ENCODE data around the gene IFITM1.
A peak's percentile ranks its signal among the peaks of the same experiment; 100 is the strongest.
"Not testable (repeated sequence)": the region's sequence is repeated elsewhere in the genome, so short reads cannot be mapped to it uniquely, and the experiment has no call there.

The IFITM1 gene

GRCh38 chr11:313787-314553 is at the start of gene IFITM1:
IFITM1 (plus strand) TSS chr11:314040; CDS start chr11:314171, 131 bp downstream.
- DNase-seq = peak in 2 of 4 experiments; percentile 55 to 57

DNA sequence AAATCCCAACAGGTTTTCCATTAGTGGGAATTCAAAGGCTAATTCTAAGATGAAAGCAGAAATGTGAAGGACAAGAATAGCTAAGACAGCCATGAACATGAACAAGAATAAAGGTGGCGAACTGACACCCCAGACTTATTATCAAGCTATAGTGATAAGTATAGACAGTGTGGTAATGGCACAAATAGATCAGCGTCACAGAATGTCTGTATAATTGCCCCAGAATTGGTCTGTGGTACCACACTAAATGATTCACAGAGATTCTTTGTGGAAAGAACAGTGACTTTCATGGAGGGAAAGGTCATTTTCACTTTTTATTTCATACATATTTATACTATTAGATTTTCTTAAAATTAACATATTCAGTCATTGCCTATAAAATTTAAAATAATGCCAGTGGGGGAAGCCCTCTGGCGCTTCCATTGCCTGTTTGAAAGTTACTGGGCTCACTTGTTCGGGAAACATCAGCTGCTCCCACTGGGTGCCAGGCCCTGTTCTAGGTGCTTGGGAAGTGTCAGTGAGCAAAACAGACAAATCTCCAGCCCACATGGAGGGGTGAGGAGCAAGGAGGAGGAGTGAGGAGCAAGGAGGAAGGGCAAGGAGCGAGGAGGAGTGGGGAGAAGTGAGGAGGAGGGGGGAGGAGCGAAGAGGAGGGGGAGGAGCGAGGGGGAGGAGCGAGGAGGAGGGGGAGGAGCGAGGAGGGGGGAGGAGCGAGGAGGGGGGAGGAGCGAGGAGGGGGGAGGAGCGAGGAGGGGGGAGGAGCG is 47.0 kb upstream of the IFITM1 start:
- no peak for DNase-seq

DNA sequence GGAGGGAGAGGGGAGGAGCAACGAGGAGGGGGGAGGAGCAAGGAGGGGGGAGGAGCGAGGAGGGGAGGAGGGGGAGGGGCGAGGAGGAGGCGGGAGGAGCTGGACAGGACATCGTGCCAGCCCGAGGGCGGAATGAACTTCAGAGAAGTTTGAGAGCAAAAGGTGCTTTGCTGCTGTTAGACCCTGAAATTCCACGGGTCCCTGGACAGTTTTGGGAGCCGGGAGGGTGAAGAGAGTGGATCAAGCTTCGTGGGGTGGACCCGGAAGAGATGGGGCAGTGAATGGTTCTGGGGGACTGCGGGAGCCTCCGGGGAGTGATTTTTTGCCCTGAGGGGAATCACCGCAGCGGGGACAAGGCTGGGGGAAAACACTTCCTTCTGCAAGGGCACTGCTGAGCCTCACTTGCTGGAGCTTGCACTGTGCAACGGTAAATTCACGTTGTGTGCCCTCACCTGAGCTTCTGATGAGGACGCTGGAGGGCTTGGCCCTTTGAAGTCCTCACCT is 46.3 kb upstream of the IFITM1 start:
- DNase-seq = peak in 1 of 4 experiments; percentile 44

DNA sequence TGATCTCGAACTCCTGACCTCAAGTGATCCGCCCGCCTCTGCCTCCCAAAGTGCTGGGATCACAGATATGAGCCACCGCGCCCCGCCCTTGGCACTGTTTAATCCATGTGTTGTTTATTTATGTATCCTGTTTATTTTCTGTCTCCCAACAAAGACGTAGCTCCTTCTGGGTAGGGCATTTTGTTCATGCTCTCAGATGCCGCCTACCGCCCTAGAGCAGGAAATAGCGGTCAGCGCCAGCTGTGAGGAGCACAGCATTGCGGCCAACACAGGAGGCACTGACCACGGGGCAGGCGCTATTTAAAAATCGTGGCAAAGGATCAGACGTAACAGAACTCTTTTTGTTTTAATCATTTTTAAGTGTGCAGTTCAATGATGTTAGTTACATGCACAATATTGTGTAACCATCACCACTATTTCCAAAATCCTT is 45.1 kb upstream of the IFITM1 start:
- DNase-seq = not testable (repeated sequence)

GRCh38 chr11:269146-269890 is 44.5 kb upstream of the IFITM1 start:
- DNase-seq = no peak

DNA sequence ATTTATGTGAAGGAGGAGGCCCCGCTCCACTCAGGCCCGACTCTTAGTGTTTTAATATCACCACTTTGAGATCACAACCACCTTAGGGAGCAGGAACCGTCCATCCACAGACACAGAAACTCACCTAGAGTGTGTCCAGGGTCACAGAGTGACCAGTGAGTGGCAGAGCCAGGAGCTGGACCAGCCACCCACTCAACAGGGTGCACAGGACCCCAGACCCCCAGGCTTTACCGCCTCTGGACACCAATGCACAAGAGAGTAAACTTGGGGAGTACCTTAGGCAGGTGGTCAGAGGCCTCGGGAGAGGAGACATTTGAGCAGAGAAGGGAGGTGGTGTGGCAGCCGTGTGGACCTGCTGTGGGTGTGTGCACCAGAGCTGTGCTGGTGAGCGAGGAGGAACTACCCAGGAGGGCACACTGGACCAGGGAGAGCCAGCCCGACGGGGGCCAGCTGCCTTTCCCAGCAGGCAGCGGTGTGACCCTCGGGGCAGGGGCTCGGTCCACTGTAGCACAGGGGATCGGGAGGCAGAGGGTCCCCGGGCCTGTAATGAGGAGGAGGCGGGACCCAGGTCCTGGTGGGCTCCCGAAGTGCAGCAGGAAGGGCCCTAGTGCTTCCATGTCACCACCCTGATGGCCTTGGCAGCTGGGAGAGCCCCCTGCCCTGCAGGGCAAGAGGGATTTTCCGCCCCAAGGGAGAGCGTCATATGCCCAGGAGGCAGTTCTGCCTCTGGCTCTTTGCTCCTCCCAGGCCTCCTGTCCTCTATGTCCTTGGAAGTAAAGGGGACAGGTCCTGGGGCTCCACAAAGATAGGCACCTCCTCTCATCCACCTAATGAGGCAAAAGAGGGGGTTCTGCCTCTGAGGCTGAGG is 43.2 kb upstream of the IFITM1 start:
- no peak for DNase-seq

DNA sequence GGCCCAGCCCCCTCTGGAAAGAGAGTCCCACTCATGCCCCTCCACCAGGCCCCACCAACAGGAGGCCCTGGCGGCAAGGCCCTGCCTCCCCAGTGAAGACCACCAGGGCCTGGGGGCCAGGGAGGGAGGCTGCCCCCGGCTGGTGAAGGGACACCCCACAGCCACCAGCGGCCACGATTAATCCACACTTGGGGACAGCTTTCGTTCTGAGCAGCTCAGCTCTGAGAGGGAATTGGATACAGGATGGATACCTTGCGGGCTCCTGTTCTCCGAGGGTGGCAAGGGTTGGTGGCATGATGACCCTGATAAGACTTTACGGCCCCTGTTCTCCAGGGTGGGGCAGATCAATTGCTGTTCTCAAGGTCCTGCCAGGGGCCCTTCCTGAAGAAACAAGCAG is 42.5 kb upstream of the IFITM1 start:
- no peak for DNase-seq

DNA sequence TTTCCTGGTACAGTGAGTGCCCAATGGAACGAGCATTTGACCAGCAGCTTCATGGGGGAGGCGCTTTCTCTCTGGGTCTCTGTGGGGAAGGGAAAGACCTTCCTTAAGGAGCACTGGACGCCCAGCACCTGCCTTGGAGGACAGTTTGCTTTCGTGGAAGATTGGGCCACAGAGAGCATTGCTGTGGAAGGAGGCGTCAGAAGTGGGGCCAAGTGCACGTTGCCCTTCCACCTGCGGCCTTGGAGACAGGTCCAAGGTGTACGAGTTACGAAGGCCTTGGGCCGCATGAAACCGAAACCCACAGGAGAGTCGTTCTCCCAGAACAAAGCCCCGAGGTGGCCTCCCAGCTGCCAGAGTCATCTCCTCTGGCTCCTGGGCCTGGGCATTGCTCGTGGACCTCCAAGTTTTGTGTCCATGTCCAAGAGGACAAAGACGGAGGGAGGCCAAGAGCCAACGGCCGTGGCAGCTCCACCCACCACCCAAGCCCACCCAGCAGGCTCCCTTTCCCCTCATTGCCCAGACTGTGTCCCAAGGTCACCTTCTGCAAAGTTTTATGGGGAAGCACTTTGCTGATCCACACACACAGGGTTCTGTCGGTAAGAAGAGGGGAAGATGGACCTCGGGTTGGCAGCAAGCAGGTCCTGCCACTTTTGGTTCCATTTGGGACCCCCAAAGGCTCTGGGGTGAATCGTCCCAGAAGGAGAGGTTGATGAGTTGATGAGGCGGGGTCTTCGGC is 41.5 kb upstream of the IFITM1 start:
- no peak for DNase-seq

GRCh38 chr11:272931-273198 is 41.0 kb upstream of the IFITM1 start:
- no peak for DNase-seq

DNA sequence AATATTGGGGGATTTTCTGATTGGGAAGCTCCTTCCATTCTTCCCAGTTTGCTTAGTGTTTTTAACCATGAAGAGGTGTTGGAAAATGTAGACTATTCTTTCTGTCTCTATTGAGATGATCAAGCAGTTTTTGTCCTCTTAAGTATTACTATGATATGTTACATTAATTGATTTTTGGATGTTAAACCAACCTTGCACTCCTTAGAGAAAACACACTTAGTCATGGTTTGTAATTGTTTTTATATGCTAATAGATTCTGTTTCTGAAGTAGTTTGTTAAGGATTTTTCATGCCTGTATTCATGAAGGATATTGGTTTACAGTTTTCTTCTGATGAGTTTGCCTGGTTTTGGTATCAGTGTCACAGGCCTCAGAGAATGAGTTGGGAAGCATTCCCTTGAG is 37.6 kb upstream of the IFITM1 start:
- DNase-seq = no peak

DNA sequence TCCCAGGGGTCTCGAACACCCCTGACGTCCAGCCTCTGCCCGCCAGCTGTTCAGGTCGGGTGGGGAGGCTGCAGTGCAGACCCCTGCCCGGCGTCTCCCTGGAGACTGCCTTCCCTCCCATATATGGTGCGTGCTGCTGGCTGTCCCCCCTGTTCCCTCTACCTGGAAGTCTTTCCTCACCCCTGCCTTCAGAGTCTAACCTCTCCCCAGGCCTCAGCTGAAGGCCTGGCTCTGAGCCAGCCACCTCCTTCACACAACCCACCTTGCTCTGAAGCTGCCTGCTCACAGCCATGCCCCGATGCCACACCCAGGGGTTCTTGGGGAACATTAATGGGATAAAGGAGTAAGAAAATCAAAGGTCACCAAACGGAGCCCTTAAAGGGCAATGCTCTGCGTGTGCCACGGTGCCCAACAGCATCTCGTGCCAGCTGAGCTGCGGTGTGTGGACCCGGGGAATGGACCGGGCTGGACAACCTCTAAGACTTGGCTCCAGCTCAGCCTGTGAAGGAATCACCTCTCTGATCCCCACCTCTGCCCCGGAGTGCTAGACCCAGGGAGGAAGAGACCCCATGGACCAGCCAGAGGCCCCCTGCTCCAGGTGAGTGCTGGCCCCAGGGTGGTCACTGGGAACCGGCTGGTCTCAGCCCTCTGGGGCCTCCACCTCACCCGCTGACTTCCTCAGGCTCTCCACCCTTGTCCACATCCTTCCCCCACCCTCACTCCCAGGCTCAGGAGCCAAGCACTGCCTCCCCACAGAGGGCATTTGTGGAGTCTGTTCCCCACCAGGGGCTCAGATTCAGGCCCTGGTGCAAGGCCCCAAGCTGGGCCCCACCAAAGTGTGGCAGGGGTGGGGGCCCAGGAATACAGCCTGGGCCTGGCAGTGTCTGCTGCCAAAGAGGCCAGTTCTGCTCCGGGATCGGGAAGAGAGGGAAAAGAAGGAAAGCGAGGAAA is 35.6 kb upstream of the IFITM1 start, which contains the start of gene NLRP6:
Gene NLRP6 (plus strand): TSS at position 407 of the 951 bp plus-strand sequence. CDS start 163 bp downstream, at position 570.
- no peak for DNase-seq

DNA sequence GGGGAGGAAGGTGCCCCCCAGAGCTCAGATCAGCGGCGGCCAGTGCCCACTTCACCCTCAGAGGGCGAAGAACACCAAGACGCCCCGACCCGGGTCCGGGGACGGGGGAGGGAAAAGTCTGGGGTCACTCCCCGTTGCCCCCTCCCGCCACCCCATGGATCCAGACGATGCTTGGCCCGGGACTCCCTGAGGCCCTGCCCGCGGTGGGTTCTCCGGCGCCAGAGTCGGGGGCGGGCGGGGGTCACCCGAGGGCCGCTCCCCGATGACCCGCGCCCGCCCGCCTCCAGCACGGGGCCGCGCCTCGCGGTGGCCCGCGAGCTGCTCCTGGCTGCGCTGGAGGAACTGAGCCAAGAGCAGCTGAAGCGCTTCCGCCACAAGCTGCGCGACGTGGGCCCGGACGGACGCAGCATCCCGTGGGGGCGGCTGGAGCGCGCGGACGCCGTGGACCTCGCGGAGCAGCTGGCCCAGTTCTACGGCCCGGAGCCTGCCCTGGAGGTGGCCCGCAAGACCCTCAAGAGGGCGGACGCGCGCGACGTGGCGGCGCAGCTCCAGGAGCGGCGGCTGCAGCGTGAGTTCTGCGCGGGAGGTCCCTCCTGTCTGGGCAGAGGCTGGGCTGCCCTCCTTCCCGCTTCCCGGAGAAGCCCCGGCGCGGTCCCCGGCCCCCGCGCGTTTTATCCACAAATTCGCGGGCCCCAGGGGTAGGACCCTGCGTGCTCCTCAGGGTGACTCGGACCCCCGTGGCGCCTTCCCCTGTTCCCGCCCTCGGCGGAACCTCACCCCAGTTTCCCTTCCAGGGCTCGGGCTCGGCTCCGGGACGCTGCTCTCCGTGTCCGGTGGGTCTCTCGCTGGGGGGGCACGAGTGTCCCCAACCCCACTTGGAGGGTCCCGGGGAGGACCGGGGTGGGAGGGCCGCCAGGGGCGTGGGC is 34.5 kb upstream of the IFITM1 start:
- DNase-seq = no peak

GRCh38 chr11:279966-280705 is 33.7 kb upstream of the IFITM1 start:
- DNase-seq = no peak

GRCh38 chr11:280706-281485 is 32.9 kb upstream of the IFITM1 start:
- no peak for DNase-seq

DNA sequence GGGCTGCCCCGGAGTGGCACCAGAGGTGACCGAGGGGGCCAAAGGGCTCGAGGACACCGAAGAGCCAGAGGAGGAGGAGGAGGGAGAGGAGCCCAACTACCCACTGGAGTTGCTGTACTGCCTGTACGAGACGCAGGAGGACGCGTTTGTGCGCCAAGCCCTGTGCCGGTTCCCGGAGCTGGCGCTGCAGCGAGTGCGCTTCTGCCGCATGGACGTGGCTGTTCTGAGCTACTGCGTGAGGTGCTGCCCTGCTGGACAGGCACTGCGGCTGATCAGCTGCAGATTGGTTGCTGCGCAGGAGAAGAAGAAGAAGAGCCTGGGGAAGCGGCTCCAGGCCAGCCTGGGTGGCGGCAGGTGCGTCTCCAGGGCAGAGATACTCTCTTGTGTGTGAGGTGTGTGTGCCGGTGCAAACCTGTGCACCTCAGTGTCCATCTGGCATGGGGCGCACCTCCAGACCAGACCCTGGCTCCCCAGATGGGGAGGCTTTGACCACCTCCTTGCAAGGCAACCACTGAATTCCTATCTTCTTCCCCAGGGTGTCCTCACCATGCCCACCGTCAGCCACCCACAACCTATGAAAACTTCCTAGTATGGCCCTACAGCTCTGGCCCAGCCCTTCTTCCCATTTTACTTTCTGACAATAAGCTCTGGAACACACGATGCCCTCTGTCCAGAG is 32.2 kb upstream of the IFITM1 start:
- no peak for DNase-seq

GRCh38 chr11:282171-282570 is 31.7 kb upstream of the IFITM1 start:
- no peak for DNase-seq

Data from activated CD4-positive, CD25-positive, alpha-beta regulatory T cell (primary cell).